Measurements from ENCODE around the gene NBDY.
A peak's percentile ranks its signal among the peaks of the same experiment; 100 is the strongest.

DNA sequence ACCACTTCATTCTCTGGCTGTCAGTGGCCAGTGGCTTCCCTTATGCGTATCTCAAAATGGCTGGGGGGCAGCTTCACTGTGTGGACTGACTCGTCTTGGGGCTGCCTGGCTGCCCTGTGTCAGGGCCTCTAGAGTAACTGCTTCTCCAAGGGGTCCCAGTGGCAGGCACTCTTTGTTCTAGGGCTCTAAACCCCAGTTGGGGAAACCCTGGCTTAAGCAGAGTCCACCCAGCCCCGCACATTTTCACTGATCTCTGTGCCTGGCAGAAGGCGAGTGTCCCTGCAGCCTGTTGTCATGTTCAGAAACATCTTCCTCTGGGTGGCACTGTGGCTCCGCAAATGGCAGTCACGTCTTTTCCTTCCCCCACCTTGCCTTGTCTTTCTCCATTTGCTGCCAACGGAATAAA lies 59.7 kb downstream of the NBDY start:
- TF ChIP-seq, protein P1, sequence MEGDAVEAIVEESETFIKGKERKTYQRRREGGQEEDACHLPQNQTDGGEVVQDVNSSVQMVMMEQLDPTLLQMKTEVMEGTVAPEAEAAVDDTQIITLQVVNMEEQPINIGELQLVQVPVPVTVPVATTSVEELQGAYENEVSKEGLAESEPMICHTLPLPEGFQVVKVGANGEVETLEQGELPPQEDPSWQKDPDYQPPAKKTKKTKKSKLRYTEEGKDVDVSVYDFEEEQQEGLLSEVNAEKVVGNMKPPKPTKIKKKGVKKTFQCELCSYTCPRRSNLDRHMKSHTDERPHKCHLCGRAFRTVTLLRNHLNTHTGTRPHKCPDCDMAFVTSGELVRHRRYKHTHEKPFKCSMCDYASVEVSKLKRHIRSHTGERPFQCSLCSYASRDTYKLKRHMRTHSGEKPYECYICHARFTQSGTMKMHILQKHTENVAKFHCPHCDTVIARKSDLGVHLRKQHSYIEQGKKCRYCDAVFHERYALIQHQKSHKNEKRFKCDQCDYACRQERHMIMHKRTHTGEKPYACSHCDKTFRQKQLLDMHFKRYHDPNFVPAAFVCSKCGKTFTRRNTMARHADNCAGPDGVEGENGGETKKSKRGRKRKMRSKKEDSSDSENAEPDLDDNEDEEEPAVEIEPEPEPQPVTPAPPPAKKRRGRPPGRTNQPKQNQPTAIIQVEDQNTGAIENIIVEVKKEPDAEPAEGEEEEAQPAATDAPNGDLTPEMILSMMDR (conservative IDR thresholded peaks at IDR 0.05; ENCODE audit: low read length): peak; percentile 50; the same call in 1 of the 2 replicates
- no peak for TF ChIP-seq EZH2phosphoT487 (IDR thresholded peaks at IDR 0.05; ENCODE audit: borderline replicate concordance, low read depth, low read length)
